GM12878 (cell line): ENCODE data around the gene BRD1. TPM values are rescaled to one million over a fixed set of nuclear protein-coding genes. Genes with fewer than 3 reads are reported as not detected.

Experiments used
- ATAC-seq: fragments of 200-7000 bp; cut with Tn5 transposase; 3 replicates; pipeline ENCODE4 v1.9.1; 2020; ENCODE audit warnings: mild to moderate bottlenecking, moderate library complexity
- BruUV-seq: library from RNA; stranded (reverse); fragments of 400-500 nt; replicated peaks from 2 replicates; lab custom pipeline; 2021; lab: Mats Ljungman, UMichigan
- CTCF ChIA-PET: fragments of 300-600 bp; sonication (Branson Sonifier 250); formaldehyde crosslinking; extraction: SDS; loops from one replicate; lab custom pipeline; 2021; ENCODE audit warnings: inconsistent platforms; lab: Yijun Ruan, JAX
- POLR2A ChIA-PET: fragments of 350-600 bp; formaldehyde crosslinking; extraction: SDS; loops from one replicate; lab custom pipeline; 2021; ENCODE audit warnings: inconsistent platforms; lab: Charles Lee
- RAD21 ChIA-PET: fragments of 300-600 bp; sonication (Branson Sonifier 250); formaldehyde crosslinking; loops from one replicate; lab custom pipeline; 2023; ENCODE audit warnings: antibody characterized with exemption; ENCODE audit not compliant: unreplicated experiment; lab: Charles Lee
- SMC1A ChIA-PET: fragments of 300-600 bp; sonication (Branson Sonifier 250); formaldehyde crosslinking; loops from one replicate; lab custom pipeline; 2023; ENCODE audit not compliant: unreplicated experiment, uncharacterized antibody; lab: Charles Lee
- DNase-seq: peaks from one replicate; pipeline ENCODE4 v3.0.0-alpha.2; 2011; ENCODE audit warnings: low read depth, low spot score
- FAIRE-seq: peaks from 3 replicates; lab custom pipeline; 2011; peaks lifted over from hg19 to GRCh38; lab: Jason Lieb, UNC
- H2AFZ ChIP-seq: 2 replicates; pipeline ENCODE4 v1.6.0; 2011; ENCODE audit warnings: low read depth, low read length, control low read depth; ENCODE audit not compliant: control insufficient read depth
- H3K27ac ChIP-seq: 2 replicates; pipeline ENCODE4 v1.5.1; 2011; ENCODE audit warnings: control low read depth; ENCODE audit not compliant: control insufficient read depth, insufficient read depth
- H3K27me3 ChIP-seq, 2 experiments: replicated peaks in 1 of 2; 2 replicates each; pipeline versions ENCODE4 v1.6.0 to v1.6.1; 2011; ENCODE audit warnings: low read length in 1 of 2; ENCODE audit not compliant: control insufficient read depth in 2 of 2, insufficient read depth in 2 of 2
- H3K36me3 ChIP-seq, 2 experiments: 2 replicates each; pipeline ENCODE4 v1.5.1; 2011; ENCODE audit warnings: low read length in 1 of 2; ENCODE audit not compliant: control insufficient read depth in 2 of 2, insufficient read depth in 2 of 2
- H3K4me1 ChIP-seq: 2 replicates; pipeline ENCODE4 v1.6.1; 2011; ENCODE audit warnings: mild to moderate bottlenecking, low read length, moderate library complexity, mixed read lengths; ENCODE audit not compliant: control insufficient read depth, insufficient read depth
- H3K4me2 ChIP-seq: 2 replicates; pipeline ENCODE4 v1.6.0; 2011; ENCODE audit warnings: control low read depth; ENCODE audit not compliant: control insufficient read depth, insufficient read depth
- H3K4me3 ChIP-seq: fragments of 200-600 bp; sonication (generic); 2 replicates; pipeline ENCODE4 v1.5.1; 2016
- H3K79me2 ChIP-seq: 2 replicates; pipeline ENCODE4 v1.6.0; 2011; ENCODE audit warnings: low read length; ENCODE audit not compliant: control insufficient read depth, insufficient read depth
- H3K9ac ChIP-seq: 2 replicates; pipeline ENCODE4 v1.8.0; 2011; ENCODE audit warnings: low read length, control low read depth, mixed read lengths; ENCODE audit not compliant: control insufficient read depth, insufficient read depth
- H3K9me3 ChIP-seq: replicated peaks from 3 replicates; pipeline ENCODE4 v1.5.1; 2011; ENCODE audit warnings: mild to moderate bottlenecking, low read length; ENCODE audit not compliant: control insufficient read depth, insufficient read depth
- H4K20me1 ChIP-seq: 2 replicates; pipeline ENCODE4 v1.6.0; 2011; ENCODE audit not compliant: control insufficient read depth, insufficient read depth
- E2F8 ChIP-seq: fragments of 450-650 bp; IDR thresholded peaks from 2 replicates; pipeline ENCODE4 v1.6.1; 2018; ENCODE audit warnings: mild to moderate bottlenecking, low read depth, moderate library complexity; ENCODE audit not compliant: partially characterized antibody
- EGR1 ChIP-seq, 2 experiments: IDR thresholded peaks; 1 replicate in 1 of 2; 2 replicates in 1 of 2; pipeline ENCODE4 v1.6.1; 2011 to 2012; ENCODE audit warnings: low read depth in 2 of 2, low read length in 2 of 2, borderline replicate concordance in 1 of 2, mild to moderate bottlenecking in 1 of 2, moderate library complexity in 1 of 2
- ELK1 ChIP-seq: IDR thresholded peaks from 2 replicates; pipeline ENCODE4 v1.6.1; 2012; ENCODE audit warnings: low read depth, low read length, improper control_type of control experiment
- EP300 ChIP-seq, 2 experiments: fragments of 150-350 bp in 1 of 2; IDR thresholded peaks; 2 replicates each; pipeline ENCODE4 v1.6.1; 2011 to 2012; ENCODE audit warnings: low read depth in 2 of 2, low read length in 2 of 2, borderline replicate concordance in 1 of 2, improper control_type of control experiment in 1 of 2, inconsistent platforms in 1 of 2; ENCODE audit not compliant: control insufficient read depth in 1 of 2
- IRF3 ChIP-seq: fragments of 450-650 bp; IDR thresholded peaks from 2 replicates; pipeline ENCODE4 v1.6.1; 2014; ENCODE audit warnings: mild to moderate bottlenecking
- MEF2B ChIP-seq: fragments of 450-650 bp; IDR thresholded peaks from 2 replicates; pipeline ENCODE4 v1.6.1; 2018; ENCODE audit warnings: mild to moderate bottlenecking, moderate library complexity; ENCODE audit not compliant: partially characterized antibody, poor library complexity, severe bottlenecking
- MLLT1 ChIP-seq: fragments of 450-650 bp; IDR thresholded peaks from 2 replicates; pipeline ENCODE4 v1.6.1; 2016; ENCODE audit warnings: mild to moderate bottlenecking
- NFIC ChIP-seq: IDR thresholded peaks from 2 replicates; pipeline ENCODE4 v1.6.1; 2012; ENCODE audit warnings: low read depth, mild to moderate bottlenecking, inconsistent platforms, low read length, moderate library complexity
- PAX5 ChIP-seq: IDR thresholded peaks from 2 replicates; pipeline ENCODE4 v1.6.1; 2011; ENCODE audit warnings: low read depth, low read length, borderline replicate concordance
- SP1 ChIP-seq: IDR thresholded peaks from one replicate; pipeline ENCODE4 v1.6.1; 2011; ENCODE audit warnings: low read depth, low read length
- TAF1 ChIP-seq: IDR thresholded peaks from 2 replicates; pipeline ENCODE4 v1.6.1; 2011; ENCODE audit warnings: mild to moderate bottlenecking, low read depth, low read length, borderline replicate concordance
- YBX1 ChIP-seq: fragments of 450-650 bp; IDR thresholded peaks from 2 replicates; pipeline ENCODE4 v1.6.1; 2016; ENCODE audit warnings: antibody characterized with exemption
- ZBTB33 ChIP-seq: fragments of 450-650 bp; IDR thresholded peaks from 2 replicates; pipeline ENCODE4 v1.6.1; 2017; ENCODE audit warnings: mild to moderate bottlenecking
- WGBS: methylation state at CpG from one replicate; pipeline ENCODE4 v1.1.6; 2016; ENCODE audit warnings: low lambda C conversion rate; ENCODE audit not compliant: insufficient replicate concordance, insufficient coverage; ENCODE audit errors: missing lambda C conversion rate; 5-methylcytosine and 5-hydroxymethylcytosine counted together
- in situ Hi-C: fragments of 300-500 bp; cut with MboI; formaldehyde crosslinking; loops from 9 replicates; pipeline ENCODE4 v1.14.3; 2018; ENCODE audit warnings: mixed read lengths
- intact Hi-C: fragments of 100-400 bp; cut with micrococcal nuclease; formaldehyde crosslinking; loops from one replicate; pipeline ENCODE4 v1.14.2; 2022; ENCODE audit not compliant: unreplicated experiment
- polyA plus RNA-seq, 11 experiments: library from polyadenylated mRNA; depleted of rRNA in 4 of 11; unstranded in 6 of 11; stranded (reverse) in 5 of 11; fragments of >200 nt; fragmentation: Nextera tagmentation in 4 of 11; fragmentation: Illumina TruSeq in 1 of 11; extraction: Ambion mirVana in 4 of 11; extraction: Trizol in 1 of 11; gene quantifications; 1 replicate in 1 of 11; 2 replicates in 10 of 11; pipeline versions ENCODE4 v1.2.1 to v1.2.3, GENCODE V29; 2011 to 2016; ENCODE audit warnings: inconsistent platforms in 2 of 11, missing spikeins in 2 of 11, low read depth in 1 of 11
- total RNA-seq, 4 experiments: library from RNA; depleted of rRNA in 3 of 4; stranded (reverse); fragments of >200 nt in 3 of 4; fragmentation: Illumina TruSeq in 1 of 4; extraction: Trizol in 1 of 4; gene quantifications; 2 replicates each; pipeline versions ENCODE4 v1.2.1 to v1.2.3, GENCODE V29; 2013 to 2021

Gene BRD1
- total and polyA plus RNA-seq, 10 of the 15 experiments (the other 5 are each of a cell fraction or from before 2014, with no cell fraction given) = 0.90 to 26.4 (median 7.1) TPM

- no peak for DNase-seq
- WGBS = 55% methylated on average over 17 of the region's 17 CpGs
- no peak for FAIRE-seq
- SMC1A ChIA-PET = no interaction called here
- Histone ChIP-seq H3K27ac (no peak overlapping the region), H3K27me3 (no peaks in the 10 kb centered on the region), H3K9ac (no peak overlapping the region), H4K20me1 (no peaks in the 10 kb centered on the region), H3K4me3 (no peak overlapping the region), H3K36me3 (no peaks in the 10 kb centered on the region), H3K79me2 (no peaks in the 10 kb centered on the region), H3K4me2 (no peak overlapping the region), H3K4me1 (peaks cover 12% of the 10 kb centered on the region), H2AFZ (no peak overlapping the region), H3K9me3 (peaks cover 3% of the 10 kb centered on the region; the same call in 2 of the 3 replicates)
- BruUV-seq = no TSS peak
- no peak for ATAC-seq
- in situ Hi-C loops = loop anchor here (5.0 kb wide), 2 partner anchors 157 to 262 kb away; no protein-coding TSS in a partner anchor
- CTCF ChIA-PET = no interaction called here
- POLR2A ChIA-PET = no interaction called here
- RAD21 ChIA-PET = interaction anchor here (0.6 kb wide), 1 partner anchor 58 kb away, joined by 3 read pairs; no protein-coding TSS in a partner anchor
- intact Hi-C loops = no loop called here
- no peak for TF ChIP-seq ZBTB33
- TF ChIP-seq SP1 = no peak
- TF ChIP-seq EGR1 (IDR thresholded peaks at IDR 0.05; ENCODE audit: borderline replicate concordance in 1 of 2, low read depth in 2 of 2, low read length in 2 of 2) = no peak
- no peak for TF ChIP-seq TAF1
- no peak for TF ChIP-seq PAX5
- no peak for TF ChIP-seq MEF2B
- no peak for TF ChIP-seq NFIC
- no peak for TF ChIP-seq MLLT1
- TF ChIP-seq YBX1 = no peak
- no peak for TF ChIP-seq ELK1
- no peak for TF ChIP-seq IRF3
- TF ChIP-seq EP300 (IDR thresholded peaks at IDR 0.05; ENCODE audit: borderline replicate concordance in 1 of 2, control insufficient read depth in 1 of 2, low read depth in 2 of 2, low read length in 2 of 2) = no peak
- no peak for TF ChIP-seq E2F8
Observed at GRCh38 chr22:49765091-49765771, 62.4 kb downstream of the BRD1 start.
